ENCODE data around the gene C2CD2. TPM values are rescaled to one million over a fixed set of nuclear protein-coding genes. Genes with fewer than 3 reads are reported as not detected.
A peak's percentile ranks its signal among the peaks of the same experiment; 100 is the strongest.

C2CD2 gene
- total and polyA plus RNA-seq, 2 of the 8 experiments (the other 6 are each of a cell fraction or from before 2014, with no cell fraction given): 10.4 to 13.0 TPM

- WGBS, 2 experiments (ENCODE audit: extremely low coverage in 1 of 2, insufficient coverage in 1 of 2, insufficient read length in 1 of 2, insufficient replicate concordance in 2 of 2, low coverage in 1 of 2, low lambda C conversion rate in 2 of 2, missing lambda C conversion rate in 1 of 2): 89% methylated on average over 14 of the region's 14 CpGs; no CpG with 5 or more reads in 1 of the 2 experiments
- Histone ChIP-seq H2AFZ (ENCODE audit: low read length) (no peak overlapping the region), H3K36me3 (ENCODE audit: control insufficient read depth in 2 of 4, insufficient read depth in 4 of 4, low read length in 3 of 4) (no peaks in the 10 kb centered on the region), H3K79me1 (ENCODE audit: low read depth, low read length) (no peaks in the 10 kb centered on the region), H4K91ac (replicated peaks; ENCODE audit: insufficient read length, low read length) (no peak overlapping the region), H2BK15ac (ENCODE audit: low read length) (no peak overlapping the region; the same call in 1 of the 2 replicates), H3K9me3 (ENCODE audit: insufficient read depth in 2 of 2, low read depth in 1 of 2, low read length in 1 of 2) (no peaks in the 10 kb centered on the region), H3K23me2 (ENCODE audit: low read depth, low read length) (no peaks in the 10 kb centered on the region), H3K14ac (ENCODE audit: insufficient read length) (no peak overlapping the region), H2AK5ac (ENCODE audit: low read depth, low read length) (no peak overlapping the region), H3K4ac (replicated peaks; ENCODE audit: insufficient read length, low read depth, low read length) (no peak overlapping the region), H4K20me1 (replicated peaks in 1 of 2; ENCODE audit: control insufficient read depth in 1 of 2, insufficient read depth in 2 of 2, low read length in 2 of 2) (no peaks in the 10 kb centered on the region), H3K4me3 (ENCODE audit: extremely low read depth in 1 of 4, insufficient read depth in 2 of 4, low read depth in 3 of 4, low read length in 4 of 4) (no peak overlapping the region), H3K4me1 (replicated peaks in 1 of 4; ENCODE audit: control insufficient read depth in 3 of 4, insufficient read depth in 4 of 4, low read length in 3 of 4) (no peaks in the 10 kb centered on the region; a peak in 3 of 7 replicates), H2BK12ac (ENCODE audit: low read depth, low read length) (no peak overlapping the region), H3K27me3 (replicated peaks in 1 of 4; ENCODE audit: control insufficient read depth in 3 of 4, extremely low read depth in 1 of 4, insufficient read depth in 3 of 4, low read length in 3 of 4) (no peaks in the 10 kb centered on the region), H3K18ac (ENCODE audit: extremely low read depth, low read length) (no peak overlapping the region), H3K56ac (replicated peaks; ENCODE audit: insufficient read length, low read depth, low read length) (no peak overlapping the region), H3K23ac (ENCODE audit: insufficient read length) (no peak overlapping the region), H2BK5ac (ENCODE audit: low read depth, low read length) (no peak overlapping the region), H3K9ac (replicated peaks in 1 of 4; ENCODE audit: extremely low read depth in 1 of 4, low read depth in 3 of 4, low read length in 3 of 4) (no peak overlapping the region), H3K27ac (ENCODE audit: low read depth, low read length) (no peak overlapping the region), H4K8ac (ENCODE audit: extremely low read depth, insufficient read depth, low read length) (no peak overlapping the region), H3K79me2 (ENCODE audit: control insufficient read depth in 1 of 2, insufficient read depth in 2 of 2, low read length in 2 of 2) (no peaks in the 10 kb centered on the region), H2BK120ac (replicated peaks; ENCODE audit: low read depth, low read length) (no peak overlapping the region), H4K5ac (ENCODE audit: insufficient read length, low read depth, low read length) (no peak overlapping the region), H3K4me2 (ENCODE audit: insufficient read depth in 1 of 2, low read depth in 2 of 2, low read length in 2 of 2) (no peak overlapping the region), H2BK20ac (ENCODE audit: low read length) (no peak overlapping the region)
- DNase-seq (ENCODE audit: low read depth in 1 of 2, low spot score in 2 of 2) (peak in 1 of 2 experiments; percentile 43), FAIRE-seq (peak; percentile 36)
- ChIA-PET CTCF (ENCODE audit: partially characterized antibody) (interaction anchor here (0.7 to 1.4 kb wide), 8 partner anchors 8 to 143 kb away, joined by 3 to 4 read pairs (median 3); no protein-coding TSS in a partner anchor), POLR2A (ENCODE audit: partially characterized antibody) (interaction anchor here (1.5 kb wide), 1 partner anchor 18 kb away, joined by 3 read pairs; no protein-coding TSS in a partner anchor)
- TF ChIP-seq PHF8 (conservative IDR thresholded peaks at IDR 0.05; ENCODE audit: low read depth, low read length) (no peak), SAP30 (IDR thresholded peaks at IDR 0.05; ENCODE audit: insufficient read depth, insufficient replicate concordance, low read length) (no peak), SP1 (IDR thresholded peaks at IDR 0.05; ENCODE audit: low read depth, low read length) (no peak), EZH2 (IDR thresholded peaks at IDR 0.05; ENCODE audit: low read depth, low read length, severe bottlenecking) (no peak), YY1 (IDR thresholded peaks at IDR 0.05; ENCODE audit: low read depth, low read length) (no peak), SRF (IDR thresholded peaks at IDR 0.05; ENCODE audit: low read depth, low read length) (no peak), POLR2A (IDR thresholded peaks at IDR 0.05; ENCODE audit: control extremely low read depth in 1 of 2, low read depth in 2 of 2, low read length in 2 of 2) (no peak), SP4 (IDR thresholded peaks at IDR 0.05; ENCODE audit: low read length) (no peak), CTCF (IDR thresholded peaks at IDR 0.05; ENCODE audit: control extremely low read depth in 1 of 3, insufficient read depth in 1 of 3, low read depth in 1 of 3, low read length in 3 of 3) (peak; percentile 21 to 65 (median 51)), CHD2 (IDR thresholded peaks at IDR 0.05; ENCODE audit: low read length) (no peak)
Observed at GRCh38 chr21:41973861-41974751, 20.3 kb upstream of the C2CD2 start.
